MM.1S (cell line): ENCODE measurements around the gene BCL11B.

Source experiments
- DNase-seq: peaks from one replicate; pipeline ENCODE4 v3.0.0-alpha.2; 2015
- H2AFZ ChIP-seq: fragments of 300-600 bp; sonication (generic); 2 replicates; pipeline ENCODE4 v1.6.0; 2016; ENCODE audit warnings: antibody characterized with exemption, low read length
- H3F3A ChIP-seq: fragments of 300-600 bp; sonication (generic); 2 replicates; pipeline ENCODE4 v1.6.1; 2016; ENCODE audit warnings: mild to moderate bottlenecking, antibody characterized with exemption, low read length, moderate library complexity, mixed read lengths; ENCODE audit not compliant: insufficient read depth
- H3K27ac ChIP-seq: fragments of 300-600 bp; sonication (generic); 2 replicates; pipeline ENCODE4 v1.5.1; 2016; ENCODE audit warnings: mild to moderate bottlenecking, low read length
- H3K27me3 ChIP-seq: fragments of 300-600 bp; sonication (generic); replicated peaks from 2 replicates; pipeline ENCODE4 v1.6.0; 2016; ENCODE audit warnings: low read length; ENCODE audit not compliant: insufficient read depth
- H3K36me3 ChIP-seq: fragments of 300-600 bp; sonication (generic); replicated peaks from 2 replicates; pipeline ENCODE4 v1.6.1; 2016; ENCODE audit warnings: mild to moderate bottlenecking, low read length, mixed read lengths; ENCODE audit not compliant: insufficient read depth
- H3K4me1 ChIP-seq: fragments of 300-600 bp; sonication (generic); 2 replicates; pipeline ENCODE4 v1.6.1; 2016; ENCODE audit warnings: low read length, mixed read lengths
- H3K4me2 ChIP-seq: fragments of 300-600 bp; sonication (generic); 2 replicates; pipeline ENCODE4 v1.6.0; 2016; ENCODE audit warnings: low read depth, low read length
- H3K4me3 ChIP-seq: fragments of 300-600 bp; sonication (generic); 2 replicates; pipeline ENCODE4 v1.5.1; 2016; ENCODE audit warnings: low read length, mixed read lengths
- H3K79me2 ChIP-seq: fragments of 300-600 bp; sonication (generic); 2 replicates; pipeline ENCODE4 v1.6.1; 2016; ENCODE audit warnings: mixed run types, low read length, mixed read lengths
- H3K9ac ChIP-seq: fragments of 300-600 bp; sonication (generic); 2 replicates; pipeline ENCODE4 v1.6.1; 2016; ENCODE audit warnings: low read length, mixed read lengths
- H3K9me2 ChIP-seq: fragments of 300-600 bp; sonication (generic); replicated peaks from 2 replicates; pipeline ENCODE4 v1.6.1; 2016; ENCODE audit warnings: mild to moderate bottlenecking, low read length, mixed read lengths; ENCODE audit not compliant: insufficient read depth
- H3K9me3 ChIP-seq: fragments of 300-600 bp; sonication (generic); replicated peaks from 2 replicates; pipeline ENCODE4 v1.6.1; 2016; ENCODE audit warnings: mild to moderate bottlenecking, low read length, mixed read lengths; ENCODE audit not compliant: insufficient read depth
- H4K20me1 ChIP-seq: fragments of 300-600 bp; sonication (generic); 2 replicates; pipeline ENCODE4 v1.6.1; 2016; ENCODE audit warnings: mild to moderate bottlenecking, low read length, moderate library complexity, mixed read lengths; ENCODE audit not compliant: insufficient read depth
- CTCF ChIP-seq: fragments of 300-600 bp; sonication (generic); IDR thresholded peaks from 2 replicates; pipeline ENCODE4 v1.5.1; 2016; ENCODE audit warnings: antibody characterized with exemption, low read length, mixed read lengths
- EZH2 ChIP-seq: fragments of 300-600 bp; sonication (generic); optimal IDR thresholded peaks from 2 replicates; pipeline ENCODE3; 2017; ENCODE audit warnings: low read depth, mild to moderate bottlenecking, antibody characterized with exemption, low read length, mixed read lengths
- EZH2phosphoT487 ChIP-seq: fragments of 300-600 bp; sonication (generic); IDR thresholded peaks from 2 replicates; pipeline ENCODE4 v1.6.1; 2018; ENCODE audit warnings: antibody characterized with exemption, low read length

The BCL11B gene

GRCh38 chr14:99179946-99180345 lies 92.1 kb downstream of the BCL11B start:
- no peak overlapping the region for H3K4me2 ChIP-seq
- H3K27me3 ChIP-seq, result no peaks in the 10 kb centered on the region
- no peak overlapping the region for H3K9ac ChIP-seq
- H3K4me1 ChIP-seq, result no peaks in the 10 kb centered on the region
- no peaks in the 10 kb centered on the region for H3F3A ChIP-seq
- no peak overlapping the region for H3K4me3 ChIP-seq
- H3K9me3 ChIP-seq, result no peaks in the 10 kb centered on the region
- TF ChIP-seq EZH2phosphoT487, result no peak
- TF ChIP-seq EZH2, result no peak
- TF ChIP-seq CTCF, result no peak
- H3K36me3 ChIP-seq, result no peaks in the 10 kb centered on the region
- H2AFZ ChIP-seq, result no peak overlapping the region
- H3K79me2 ChIP-seq, result no peaks in the 10 kb centered on the region
- DNase-seq, result no peak
- no peak overlapping the region for H3K27ac ChIP-seq
- H3K9me2 ChIP-seq, result no peaks in the 10 kb centered on the region
- no peaks in the 10 kb centered on the region for H4K20me1 ChIP-seq

DNA sequence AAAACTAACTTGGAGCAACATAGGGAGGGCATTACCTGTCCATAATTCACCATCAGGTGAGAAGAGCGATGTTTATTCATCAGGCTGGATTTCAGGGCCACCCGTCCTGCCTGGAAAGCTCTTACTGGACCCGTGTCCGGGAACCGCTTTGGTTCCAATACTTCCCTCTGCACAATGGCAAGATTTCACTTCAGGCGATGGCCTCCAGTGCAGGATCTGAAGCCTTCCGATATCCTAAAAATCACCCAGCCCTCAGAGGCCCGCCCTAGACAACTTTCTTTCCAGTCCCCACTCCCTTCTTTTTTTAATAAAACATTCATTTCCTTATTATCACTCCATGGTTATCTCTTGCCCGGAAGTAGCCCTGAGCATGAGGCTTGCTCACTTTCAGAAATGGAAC lies 92.5 kb downstream of the BCL11B start:
- H3K27ac ChIP-seq, result no peak overlapping the region
- DNase-seq, result no peak
- no peak overlapping the region for H3K4me2 ChIP-seq
- H3K4me3 ChIP-seq, result no peak overlapping the region
- H3K27me3 ChIP-seq, result no peaks in the 10 kb centered on the region
- H3F3A ChIP-seq, result no peaks in the 10 kb centered on the region
- no peaks in the 10 kb centered on the region for H3K4me1 ChIP-seq
- H3K36me3 ChIP-seq, result no peaks in the 10 kb centered on the region
- H4K20me1 ChIP-seq, result no peaks in the 10 kb centered on the region
- no peaks in the 10 kb centered on the region for H3K9me3 ChIP-seq
- H3K79me2 ChIP-seq, result no peaks in the 10 kb centered on the region
- H3K9me2 ChIP-seq, result no peaks in the 10 kb centered on the region
- no peak overlapping the region for H2AFZ ChIP-seq
- TF ChIP-seq EZH2 (no peak), CTCF (no peak), EZH2phosphoT487 (no peak)
- no peak overlapping the region for H3K9ac ChIP-seq

- H3K9ac ChIP-seq, result no peak overlapping the region
- no peaks in the 10 kb centered on the region for H3F3A ChIP-seq
- DNase-seq, result no peak
- no peaks in the 10 kb centered on the region for H3K79me2 ChIP-seq
- H3K4me1 ChIP-seq, result no peaks in the 10 kb centered on the region
- no peaks in the 10 kb centered on the region for H4K20me1 ChIP-seq
- no peak overlapping the region for H2AFZ ChIP-seq
- H3K4me2 ChIP-seq, result no peak overlapping the region
- H3K9me3 ChIP-seq, result no peaks in the 10 kb centered on the region
- H3K36me3 ChIP-seq, result no peaks in the 10 kb centered on the region
- no peak overlapping the region for H3K4me3 ChIP-seq
- TF ChIP-seq EZH2phosphoT487 (no peak), CTCF (no peak)
- no peaks in the 10 kb centered on the region for H3K9me2 ChIP-seq
- H3K27me3 ChIP-seq, result no peaks in the 10 kb centered on the region
- H3K27ac ChIP-seq, result no peak overlapping the region
Measured at GRCh38 chr14:99177886-99178835, 93.8 kb downstream of the BCL11B start.
